OCI-LY1 (cell line): ENCODE results near the gene LARP6.

Source experiments
- H2AFZ ChIP-seq: fragments of 200-600 bp; sonication (generic), shearing (Covaris generic); 2 replicates; pipeline ENCODE4 v1.6.0; 2014; ENCODE audit warnings: antibody characterized with exemption, mild to moderate bottlenecking, low read length
- H3F3A ChIP-seq: fragments of 200-600 bp; sonication (generic), shearing (Covaris generic); 2 replicates; pipeline ENCODE4 v1.6.0; 2014; ENCODE audit warnings: mild to moderate bottlenecking, antibody characterized with exemption, low read length, moderate library complexity; ENCODE audit not compliant: insufficient read depth
- H3K27ac ChIP-seq: fragments of 200-600 bp; sonication (generic); 2 replicates; pipeline ENCODE4 v1.5.1; 2014; ENCODE audit warnings: low read length, mixed run types, mild to moderate bottlenecking, low read depth; ENCODE audit not compliant: poor library complexity, severe bottlenecking
- H3K27me3 ChIP-seq: fragments of 200-600 bp; sonication (generic); 2 replicates; pipeline ENCODE4 v1.6.0; 2014; ENCODE audit warnings: antibody characterized with exemption, mild to moderate bottlenecking, low read length, moderate library complexity; ENCODE audit not compliant: insufficient read depth
- H3K36me3 ChIP-seq: fragments of 200-600 bp; sonication (generic); 2 replicates; pipeline ENCODE4 v1.6.1; 2014; ENCODE audit warnings: mild to moderate bottlenecking, antibody characterized with exemption, low read length, moderate library complexity, mixed read lengths; ENCODE audit not compliant: insufficient read depth
- H3K4me1 ChIP-seq: fragments of 200-600 bp; sonication (generic); 2 replicates; pipeline ENCODE4 v1.5.1; 2014; ENCODE audit warnings: mild to moderate bottlenecking, low read length, moderate library complexity; ENCODE audit not compliant: insufficient read depth, severe bottlenecking
- H3K4me2 ChIP-seq: fragments of 200-600 bp; sonication (generic), shearing (Covaris generic); 2 replicates; pipeline ENCODE4 v1.6.1; 2014; ENCODE audit warnings: low read length
- H3K4me3 ChIP-seq: fragments of 200-600 bp; sonication (generic); 2 replicates; pipeline ENCODE4 v1.5.1; 2014; ENCODE audit warnings: low read length, low read depth, mild to moderate bottlenecking, mixed read lengths; ENCODE audit not compliant: poor library complexity, severe bottlenecking
- H3K79me2 ChIP-seq: fragments of 200-600 bp; shearing (Covaris generic); 2 replicates; pipeline ENCODE4 v1.6.1; 2016; ENCODE audit warnings: mixed run types, low read length, mixed read lengths; ENCODE audit not compliant: insufficient read depth
- H3K9ac ChIP-seq: fragments of 200-600 bp; sonication (generic), shearing (Covaris generic); 2 replicates; pipeline ENCODE4 v1.6.1; 2014; ENCODE audit warnings: mild to moderate bottlenecking, low read length, mixed read lengths
- H3K9me2 ChIP-seq: fragments of 200-600 bp; sonication (generic), shearing (Covaris generic); 2 replicates; pipeline ENCODE4 v1.6.1; 2014; ENCODE audit warnings: low read depth, mild to moderate bottlenecking, low read length, mixed read lengths
- H3K9me3 ChIP-seq: fragments of 200-600 bp; shearing (Covaris generic); 2 replicates; pipeline ENCODE4 v1.6.1; 2014; ENCODE audit warnings: low read length, mixed read lengths
- H4K20me1 ChIP-seq: fragments of 200-600 bp; sonication (generic), shearing (Covaris generic); 2 replicates; pipeline ENCODE4 v1.6.0; 2016; ENCODE audit warnings: mild to moderate bottlenecking, low read length; ENCODE audit not compliant: insufficient read depth
- EZH2 ChIP-seq: fragments of 200-600 bp; sonication (generic), shearing (Covaris generic); IDR thresholded peaks from 2 replicates; pipeline ENCODE4 v1.8.0; 2017; ENCODE audit warnings: borderline replicate concordance, mixed run types, mild to moderate bottlenecking, antibody characterized with exemption, low read length, moderate library complexity, mixed read lengths
- TF ChIP-seq, protein P1 (sequence below): fragments of 200-600 bp; sonication (generic), shearing (Covaris generic); IDR thresholded peaks from 2 replicates; pipeline ENCODE4 v1.5.1; 2017; ENCODE audit warnings: mild to moderate bottlenecking, antibody characterized with exemption, low read length, moderate library complexity, mixed read lengths

Gene LARP6

DNA sequence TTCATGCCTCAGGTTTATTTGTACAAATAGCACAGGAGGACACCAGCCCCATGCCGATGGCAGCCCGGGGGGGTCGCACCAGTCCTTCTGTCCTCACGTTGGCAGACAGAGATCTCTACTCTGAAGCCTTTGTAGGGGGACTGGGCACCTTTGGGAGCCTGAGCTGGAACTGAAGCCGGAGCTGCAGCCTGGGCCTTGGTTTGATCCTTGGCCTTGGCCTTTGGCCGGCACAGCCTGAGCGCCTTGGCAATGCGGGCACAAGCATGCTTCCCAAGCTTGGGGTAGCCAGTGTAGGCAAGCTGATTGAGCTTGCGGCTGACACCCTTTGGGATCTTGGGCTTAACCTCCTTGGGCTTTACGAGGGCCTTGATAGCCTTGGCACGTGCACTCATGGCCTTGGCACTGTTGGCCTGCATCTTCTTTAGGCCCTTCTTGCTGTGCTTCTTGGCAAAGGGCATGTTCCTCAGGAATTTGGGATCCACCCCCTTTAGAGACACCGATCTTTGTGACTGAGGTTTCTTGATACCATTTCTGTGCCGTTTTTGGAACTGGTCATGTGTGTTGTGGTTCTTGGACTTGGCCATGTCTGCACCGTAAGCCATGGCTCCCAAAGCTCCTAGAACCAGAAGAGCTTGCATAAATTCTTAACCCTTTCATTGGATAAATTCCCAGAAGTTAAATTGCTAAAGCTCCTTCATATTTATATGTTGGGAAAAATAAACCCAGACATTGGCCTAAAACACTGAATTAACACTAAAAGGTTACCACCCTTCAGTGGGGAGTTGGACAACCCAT, 57.2 kb downstream of the LARP6 start:
- TF ChIP-seq, protein P1, sequence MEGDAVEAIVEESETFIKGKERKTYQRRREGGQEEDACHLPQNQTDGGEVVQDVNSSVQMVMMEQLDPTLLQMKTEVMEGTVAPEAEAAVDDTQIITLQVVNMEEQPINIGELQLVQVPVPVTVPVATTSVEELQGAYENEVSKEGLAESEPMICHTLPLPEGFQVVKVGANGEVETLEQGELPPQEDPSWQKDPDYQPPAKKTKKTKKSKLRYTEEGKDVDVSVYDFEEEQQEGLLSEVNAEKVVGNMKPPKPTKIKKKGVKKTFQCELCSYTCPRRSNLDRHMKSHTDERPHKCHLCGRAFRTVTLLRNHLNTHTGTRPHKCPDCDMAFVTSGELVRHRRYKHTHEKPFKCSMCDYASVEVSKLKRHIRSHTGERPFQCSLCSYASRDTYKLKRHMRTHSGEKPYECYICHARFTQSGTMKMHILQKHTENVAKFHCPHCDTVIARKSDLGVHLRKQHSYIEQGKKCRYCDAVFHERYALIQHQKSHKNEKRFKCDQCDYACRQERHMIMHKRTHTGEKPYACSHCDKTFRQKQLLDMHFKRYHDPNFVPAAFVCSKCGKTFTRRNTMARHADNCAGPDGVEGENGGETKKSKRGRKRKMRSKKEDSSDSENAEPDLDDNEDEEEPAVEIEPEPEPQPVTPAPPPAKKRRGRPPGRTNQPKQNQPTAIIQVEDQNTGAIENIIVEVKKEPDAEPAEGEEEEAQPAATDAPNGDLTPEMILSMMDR: no peak
- no peak for TF ChIP-seq EZH2
- no peak overlapping the region for H3K27ac ChIP-seq

DNA sequence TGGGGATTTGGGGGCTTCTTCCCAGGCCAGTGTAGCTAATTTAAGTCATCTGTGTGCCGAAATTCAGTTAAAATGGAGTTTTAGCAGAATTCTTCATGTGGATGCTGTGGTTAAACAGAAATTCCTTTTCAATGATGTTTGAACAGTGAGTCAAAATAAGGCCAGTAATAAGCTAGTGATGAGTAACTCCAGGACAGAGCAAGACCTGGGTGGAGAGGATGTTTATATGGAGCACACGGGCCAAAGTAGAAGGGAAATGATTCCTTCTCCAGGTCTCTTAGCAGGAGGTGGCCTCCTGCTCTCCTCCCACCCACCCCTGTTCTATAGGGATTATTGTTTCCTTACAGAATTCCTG, 58.7 kb downstream of the LARP6 start:
- no peak overlapping the region for H3K4me3 ChIP-seq
- H2AFZ ChIP-seq: no peak overlapping the region
- no peaks in the 10 kb centered on the region for H3K9me2 ChIP-seq
- H3K9ac ChIP-seq: no peak overlapping the region
- no peaks in the 10 kb centered on the region for H3K36me3 ChIP-seq
- no peaks in the 10 kb centered on the region for H3K9me3 ChIP-seq
- H3K27ac ChIP-seq: no peak overlapping the region
- H3K4me1 ChIP-seq: no peaks in the 10 kb centered on the region
- H3K4me2 ChIP-seq: no peak overlapping the region
- no peaks in the 10 kb centered on the region for H3K79me2 ChIP-seq
- no peaks in the 10 kb centered on the region for H3K27me3 ChIP-seq
- no peaks in the 10 kb centered on the region for H4K20me1 ChIP-seq
- TF ChIP-seq, protein P1: no peak
- TF ChIP-seq EZH2: no peak
- H3F3A ChIP-seq: no peaks in the 10 kb centered on the region

More for the DNA sequence above, 57.2 kb downstream of the LARP6 start:
- H3K4me1 ChIP-seq: no peaks in the 10 kb centered on the region
- no peaks in the 10 kb centered on the region for H3K9me3 ChIP-seq
- no peaks in the 10 kb centered on the region for H3K79me2 ChIP-seq
- no peak overlapping the region for H3K4me3 ChIP-seq
- H3K9ac ChIP-seq: no peak overlapping the region
- no peaks in the 10 kb centered on the region for H3K9me2 ChIP-seq
- no peaks in the 10 kb centered on the region for H4K20me1 ChIP-seq
- no peak overlapping the region for H2AFZ ChIP-seq
- H3F3A ChIP-seq: no peaks in the 10 kb centered on the region
- no peak overlapping the region for H3K4me2 ChIP-seq
- no peaks in the 10 kb centered on the region for H3K27me3 ChIP-seq
- H3K36me3 ChIP-seq: no peaks in the 10 kb centered on the region

DNA sequence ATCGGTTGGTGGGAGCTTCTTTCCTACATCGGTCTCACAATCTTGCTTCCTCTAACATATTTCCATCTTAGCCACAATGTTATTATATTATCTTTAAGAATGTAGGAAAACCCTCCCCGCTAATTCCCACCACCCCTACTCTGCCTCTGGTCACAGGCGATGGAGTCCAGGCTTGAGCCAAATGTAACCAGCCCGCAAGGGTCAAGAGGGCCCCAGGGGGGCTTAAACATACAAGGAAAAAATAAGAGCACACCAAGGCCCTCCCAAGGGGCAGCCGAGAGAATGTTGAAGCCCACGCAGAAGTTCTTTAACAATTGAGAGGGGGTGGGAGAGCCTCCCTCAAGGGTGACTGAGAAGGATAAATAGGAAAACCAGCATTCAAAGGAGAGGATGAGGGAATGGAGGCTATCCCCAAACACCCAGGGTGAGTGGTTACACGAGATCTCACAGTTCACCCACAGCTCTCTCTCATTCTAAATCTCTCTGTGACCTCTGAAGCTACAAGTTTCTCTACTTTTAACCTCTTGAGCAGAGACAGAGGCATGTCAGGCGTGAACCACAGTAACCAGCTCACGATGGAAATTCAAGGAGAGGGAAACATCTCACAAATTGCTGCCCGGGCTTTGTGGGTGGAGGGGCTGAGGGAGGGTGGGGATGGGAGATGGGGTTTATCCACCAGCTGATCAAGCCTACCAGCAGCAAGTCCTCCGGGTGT, 59.2 kb downstream of the LARP6 start:
- no peaks in the 10 kb centered on the region for H3K4me1 ChIP-seq

More for the DNA sequence above, 59.2 kb downstream of the LARP6 start:
- no peak overlapping the region for H2AFZ ChIP-seq
- H3K4me2 ChIP-seq: no peak overlapping the region
- no peak overlapping the region for H3K4me3 ChIP-seq
- H4K20me1 ChIP-seq: no peaks in the 10 kb centered on the region
- H3K9me3 ChIP-seq: no peaks in the 10 kb centered on the region
- no peaks in the 10 kb centered on the region for H3K27me3 ChIP-seq
- H3K9me2 ChIP-seq: no peaks in the 10 kb centered on the region
- no peak overlapping the region for H3K27ac ChIP-seq
- H3K9ac ChIP-seq: no peak overlapping the region
- TF ChIP-seq EZH2: no peak
- TF ChIP-seq, protein P1: no peak
- no peaks in the 10 kb centered on the region for H3K79me2 ChIP-seq
- H3K36me3 ChIP-seq: no peaks in the 10 kb centered on the region
- no peaks in the 10 kb centered on the region for H3F3A ChIP-seq
